ENCODE results near the gene ABCC5.

GRCh38 chr3:183871541-183871940 lies 146.1 kb downstream of the ABCC5 start:
- TF ChIP-seq POLR2A (IDR thresholded peaks at IDR 0.05; ENCODE audit: extremely low read depth, insufficient read length) (no peak), CTCF (IDR thresholded peaks at IDR 0.05; ENCODE audit: low read depth, low read length) (no peak)

Measured in NB4 (cell line).